Calu3 (cell line): ENCODE measurements around the gene STX18. TPM values are rescaled to one million over a fixed set of nuclear protein-coding genes. Genes with fewer than 3 reads are reported as not detected.

Source experiments
- BruUV-seq: library from RNA; stranded (reverse); fragments of 400-500 nt; replicated peaks from 2 replicates; lab custom pipeline; 2021; lab: Mats Ljungman, UMichigan
- CTCF ChIA-PET: fragments of 300-600 bp; sonication (Branson Sonifier 250); formaldehyde crosslinking; loops from one replicate; lab custom pipeline; 2022; ENCODE audit warnings: antibody characterized with exemption; lab: Charles Lee
- DNase-seq: peaks from one replicate; pipeline ENCODE4 v3.0.0; 2022
- H3K27ac Mint-ChIP-seq: one replicate; pipeline ENCODE4 v1.8.0; 2022; ENCODE audit warnings: mixed read lengths; ENCODE audit not compliant: unreplicated experiment
- H3K27me3 Mint-ChIP-seq: one replicate; pipeline ENCODE4 v1.8.0; 2022; ENCODE audit warnings: mixed read lengths; ENCODE audit not compliant: unreplicated experiment
- H3K36me3 Mint-ChIP-seq: one replicate; pipeline ENCODE4 v1.8.0; 2022; ENCODE audit warnings: mild to moderate bottlenecking, moderate library complexity, mixed read lengths; ENCODE audit not compliant: insufficient read depth, unreplicated experiment
- H3K4me1 Mint-ChIP-seq: one replicate; pipeline ENCODE4 v1.8.0; 2022; ENCODE audit warnings: mild to moderate bottlenecking, low read depth, mixed read lengths; ENCODE audit not compliant: unreplicated experiment
- H3K4me3 Mint-ChIP-seq: one replicate; pipeline ENCODE4 v1.8.0; 2022; ENCODE audit warnings: mild to moderate bottlenecking, low read depth, moderate library complexity, mixed read lengths; ENCODE audit not compliant: unreplicated experiment
- H3K9me3 Mint-ChIP-seq: one replicate; pipeline ENCODE4 v1.8.0; 2022; ENCODE audit warnings: low read depth, mixed read lengths; ENCODE audit not compliant: unreplicated experiment
- intact Hi-C: fragments of 100-400 bp; cut with micrococcal nuclease; formaldehyde crosslinking; loops from one replicate; pipeline ENCODE4 v1.10.0; 2022; ENCODE audit not compliant: unreplicated experiment
- total RNA-seq: library from RNA; stranded (reverse); gene quantifications from 2 replicates; pipeline ENCODE4 v1.2.3, GENCODE V29; 2022
- TF ChIP-seq, protein P1 (sequence below): fragments of 200-600 bp; IDR thresholded peaks from one replicate; pipeline ENCODE4 v1.8.0; 2022; ENCODE audit warnings: antibody characterized with exemption; ENCODE audit not compliant: unreplicated experiment

The STX18 gene
- total RNA-seq, 1 experiment from 2014 or later: 27.3 TPM

- H3K27ac Mint-ChIP-seq: no peak overlapping the region
- TF ChIP-seq, protein P1, sequence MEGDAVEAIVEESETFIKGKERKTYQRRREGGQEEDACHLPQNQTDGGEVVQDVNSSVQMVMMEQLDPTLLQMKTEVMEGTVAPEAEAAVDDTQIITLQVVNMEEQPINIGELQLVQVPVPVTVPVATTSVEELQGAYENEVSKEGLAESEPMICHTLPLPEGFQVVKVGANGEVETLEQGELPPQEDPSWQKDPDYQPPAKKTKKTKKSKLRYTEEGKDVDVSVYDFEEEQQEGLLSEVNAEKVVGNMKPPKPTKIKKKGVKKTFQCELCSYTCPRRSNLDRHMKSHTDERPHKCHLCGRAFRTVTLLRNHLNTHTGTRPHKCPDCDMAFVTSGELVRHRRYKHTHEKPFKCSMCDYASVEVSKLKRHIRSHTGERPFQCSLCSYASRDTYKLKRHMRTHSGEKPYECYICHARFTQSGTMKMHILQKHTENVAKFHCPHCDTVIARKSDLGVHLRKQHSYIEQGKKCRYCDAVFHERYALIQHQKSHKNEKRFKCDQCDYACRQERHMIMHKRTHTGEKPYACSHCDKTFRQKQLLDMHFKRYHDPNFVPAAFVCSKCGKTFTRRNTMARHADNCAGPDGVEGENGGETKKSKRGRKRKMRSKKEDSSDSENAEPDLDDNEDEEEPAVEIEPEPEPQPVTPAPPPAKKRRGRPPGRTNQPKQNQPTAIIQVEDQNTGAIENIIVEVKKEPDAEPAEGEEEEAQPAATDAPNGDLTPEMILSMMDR: no peak
- H3K4me1 Mint-ChIP-seq: peaks cover 3% of the 10 kb centered on the region
- no peak for DNase-seq
- no TSS peak for BruUV-seq
- intact Hi-C loops: no loop called here
- H3K9me3 Mint-ChIP-seq: no peaks in the 10 kb centered on the region
- no peaks in the 10 kb centered on the region for H3K36me3 Mint-ChIP-seq
- CTCF ChIA-PET: interaction anchor here (0.6 kb wide), 1 partner anchor 14 kb away, joined by 3 read pairs; no protein-coding TSS in a partner anchor
- H3K4me3 Mint-ChIP-seq: no peak overlapping the region
- H3K27me3 Mint-ChIP-seq: no peaks in the 10 kb centered on the region
Measured at GRCh38 chr4:4560642-4561041, 18.8 kb upstream of the STX18 start.

- intact Hi-C loops: no loop called here
- CTCF ChIA-PET: no interaction called here
- Mint-ChIP-seq H3K4me1 (peaks cover 8% of the 10 kb centered on the region), H3K9me3 (no peaks in the 10 kb centered on the region), H3K27ac (no peak overlapping the region), H3K36me3 (no peaks in the 10 kb centered on the region), H3K4me3 (no peak overlapping the region), H3K27me3 (no peaks in the 10 kb centered on the region)
- DNase-seq: no peak
- no TSS peak for BruUV-seq
- TF ChIP-seq, protein P1: no peak
Measured at GRCh38 chr4:4560136-4560535, 18.3 kb upstream of the STX18 start.

GRCh38 chr4:4559596-4559995 is 17.7 kb upstream of the STX18 start:
- DNase-seq: peak; percentile 10
- TF ChIP-seq, protein P1: no peak
- CTCF ChIA-PET: no interaction called here
- Mint-ChIP-seq H3K9me3 (no peaks in the 10 kb centered on the region), H3K27ac (no peak overlapping the region), H3K4me1 (peaks cover 8% of the 10 kb centered on the region), H3K27me3 (no peaks in the 10 kb centered on the region), H3K36me3 (no peaks in the 10 kb centered on the region), H3K4me3 (no peak overlapping the region)
- intact Hi-C loops: no loop called here
- BruUV-seq: no TSS peak

DNA sequence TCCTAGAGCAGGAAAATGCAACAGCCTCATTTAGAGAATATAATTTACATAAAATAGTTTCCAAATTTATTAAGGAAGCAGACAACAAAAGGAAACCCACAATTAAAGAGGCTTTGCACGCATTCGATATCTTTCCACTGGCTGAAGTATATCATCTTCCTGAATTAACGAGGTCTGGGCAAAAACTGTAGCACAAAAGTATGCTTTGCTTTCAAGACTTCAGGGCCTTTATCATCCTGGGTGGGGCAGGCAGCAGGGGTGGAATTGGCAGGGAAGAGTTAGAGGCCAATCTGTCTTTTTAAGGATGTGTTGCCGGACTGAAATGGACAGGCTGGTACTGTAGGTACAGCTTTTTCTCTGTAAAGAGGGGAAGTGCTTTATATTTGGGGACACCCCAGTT is 17.0 kb upstream of the STX18 start:
- H3K27me3 Mint-ChIP-seq: no peaks in the 10 kb centered on the region
- H3K4me3 Mint-ChIP-seq: no peak overlapping the region
- CTCF ChIA-PET: no interaction called here
- H3K4me1 Mint-ChIP-seq: peaks cover 8% of the 10 kb centered on the region
- no peak for DNase-seq
- no peak overlapping the region for H3K27ac Mint-ChIP-seq
- intact Hi-C loops: no loop called here
- H3K9me3 Mint-ChIP-seq: no peaks in the 10 kb centered on the region
- TF ChIP-seq, protein P1: no peak
- BruUV-seq: no TSS peak
- H3K36me3 Mint-ChIP-seq: no peaks in the 10 kb centered on the region
